Measurements from ENCODE around the gene TRMT44.
"Not testable (repeated sequence)": the region's sequence is repeated elsewhere in the genome, so short reads cannot be mapped to it uniquely, and the experiment has no call there.

Gene TRMT44

GRCh38 chr4:8500966-8501365 is 60.4 kb downstream of the TRMT44 start:
- no peak for DNase-seq

GRCh38 chr4:8501781-8502180 is 61.2 kb downstream of the TRMT44 start:
- no peak for DNase-seq

DNA sequence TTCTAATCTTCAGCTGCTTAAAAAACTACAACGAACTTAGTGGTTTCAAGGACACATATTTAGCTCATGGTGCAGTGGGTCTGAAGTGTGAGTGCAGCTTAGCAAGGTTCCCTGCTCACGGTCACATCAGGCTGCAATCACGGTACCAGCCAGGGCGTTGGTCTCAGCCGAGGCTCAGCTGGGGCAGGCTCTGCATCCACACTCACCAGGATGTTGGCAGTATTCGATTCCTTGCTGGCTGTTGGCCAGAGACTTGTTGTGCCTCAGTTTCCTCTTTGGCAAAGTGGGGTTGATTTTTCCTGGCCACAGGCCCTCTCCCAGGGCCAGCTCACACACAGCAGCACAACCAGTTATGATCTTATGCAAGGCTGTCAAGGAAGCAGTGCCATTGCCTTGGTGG is 61.8 kb downstream of the TRMT44 start:
- no peak for DNase-seq

DNA sequence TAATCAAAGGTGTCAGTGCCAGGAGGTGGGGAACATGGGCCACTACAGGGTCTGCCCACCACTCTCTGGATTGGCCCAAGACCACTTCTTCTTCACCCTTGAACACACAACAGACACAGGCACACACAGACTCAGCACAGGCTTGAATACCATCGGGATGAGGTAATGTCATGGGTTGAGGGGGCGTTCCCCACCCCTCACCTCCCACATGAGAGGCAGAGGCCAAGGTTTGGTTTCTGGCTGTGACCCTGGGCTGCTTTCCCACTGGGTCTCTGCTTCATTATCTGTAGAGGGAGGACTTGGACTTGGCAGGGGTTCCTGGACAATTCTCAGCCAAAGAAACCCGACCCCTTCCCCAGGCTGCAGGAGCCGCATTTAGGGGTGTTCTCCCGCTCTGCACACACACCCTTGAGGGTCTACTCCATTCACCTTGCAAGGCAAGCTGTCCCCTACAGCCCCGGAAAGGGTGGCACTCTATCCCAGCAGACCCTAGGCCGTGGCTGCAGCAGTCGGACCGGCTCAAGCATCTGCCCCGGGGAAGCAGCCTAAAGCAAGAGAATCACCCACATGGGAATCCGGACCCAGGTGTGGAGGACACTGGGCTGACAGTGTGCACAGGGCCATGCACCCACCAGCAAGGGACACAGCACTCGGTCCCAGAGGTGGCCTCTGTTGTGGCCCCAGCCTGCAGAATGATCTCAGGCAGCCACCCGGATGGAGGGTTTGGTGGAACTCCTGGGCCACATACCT is 62.4 kb downstream of the TRMT44 start:
- DNase-seq, result no peak

GRCh38 chr4:8503801-8504200 is 63.2 kb downstream of the TRMT44 start:
- DNase-seq, result no peak

DNA sequence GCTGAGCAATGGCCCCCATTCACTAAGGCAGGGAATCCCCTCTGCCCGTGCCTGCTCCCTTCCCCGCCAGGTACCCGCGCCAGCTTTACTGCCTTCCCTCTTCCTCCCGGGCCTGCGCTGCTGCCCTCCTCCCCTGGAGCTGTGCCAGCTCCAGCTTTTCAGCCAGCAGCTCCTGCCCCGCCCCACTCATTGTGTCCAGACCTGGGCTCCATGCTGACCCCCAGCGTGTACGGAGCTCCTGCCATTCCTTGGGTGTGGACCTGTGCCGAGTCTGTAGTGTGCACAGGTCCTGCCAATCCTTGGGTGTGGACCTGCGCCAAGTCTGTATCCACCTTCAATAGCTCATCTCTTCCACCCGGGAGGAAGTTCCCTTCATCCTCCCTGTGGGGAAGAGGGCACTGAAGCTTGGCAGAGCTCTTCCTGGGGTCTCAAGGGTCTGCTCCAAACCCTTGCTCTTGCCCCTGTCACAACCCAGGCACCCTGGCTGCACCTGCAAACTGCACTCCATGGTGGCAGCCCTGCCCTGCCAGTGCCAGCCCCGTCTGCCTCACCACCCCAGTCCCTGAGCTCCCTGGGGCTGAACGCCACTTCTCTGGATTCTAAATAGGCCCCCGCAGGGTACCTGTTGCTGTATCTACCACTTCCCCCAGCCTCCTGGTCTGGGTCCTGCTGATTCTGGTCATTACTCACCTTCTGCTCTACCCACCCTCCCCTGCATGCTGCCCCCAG is 63.9 kb downstream of the TRMT44 start:
- no peak for DNase-seq

DNA sequence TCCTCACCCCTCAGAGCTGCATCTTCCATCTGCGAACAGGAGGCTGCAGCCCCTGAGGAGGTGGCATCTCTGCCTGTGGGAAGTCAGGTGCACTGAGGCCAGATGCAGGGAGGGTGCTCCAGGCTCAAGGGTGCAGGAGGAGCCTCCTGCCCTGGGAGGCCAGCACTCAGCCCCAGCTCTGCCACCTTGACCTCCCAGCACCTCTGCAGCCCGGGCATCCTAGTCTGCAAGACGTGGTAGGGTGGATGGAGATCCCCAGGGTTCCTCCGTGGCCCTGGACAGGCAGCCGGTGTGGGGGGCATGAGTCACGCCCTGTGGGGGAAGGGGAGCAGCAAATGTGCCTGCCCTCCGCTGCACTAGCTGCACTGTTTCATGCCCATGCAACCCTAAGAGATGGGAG is 64.7 kb downstream of the TRMT44 start:
- no peak for DNase-seq

DNA sequence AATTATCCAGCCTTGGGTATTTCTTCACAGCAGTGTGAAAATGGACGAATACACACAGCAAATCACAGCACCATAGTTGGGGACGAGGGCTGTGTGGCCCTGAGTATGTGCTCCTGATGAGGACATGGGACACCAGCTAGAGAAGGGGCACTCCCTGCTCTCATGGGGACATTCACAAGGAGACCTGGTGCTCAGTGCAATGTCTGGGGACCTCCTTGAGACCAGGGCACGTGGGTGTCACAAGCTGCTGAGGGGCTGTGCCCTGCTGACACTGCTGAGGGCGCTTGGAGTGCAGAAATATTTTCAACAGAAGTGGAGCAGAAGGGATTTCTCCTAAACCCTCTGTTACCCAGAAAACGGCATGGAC is 65.4 kb downstream of the TRMT44 start:
- DNase-seq, result no peak

- no peak for DNase-seq
These were observed 66.0 kb downstream of the TRMT44 start for GRCh38 chr4:8506373-8507195.

- no peak for DNase-seq
These were observed 66.6 kb downstream of the TRMT44 start for GRCh38 chr4:8507196-8507570.

GRCh38 chr4:8507624-8508023 is 67.0 kb downstream of the TRMT44 start:
- no peak for DNase-seq

DNA sequence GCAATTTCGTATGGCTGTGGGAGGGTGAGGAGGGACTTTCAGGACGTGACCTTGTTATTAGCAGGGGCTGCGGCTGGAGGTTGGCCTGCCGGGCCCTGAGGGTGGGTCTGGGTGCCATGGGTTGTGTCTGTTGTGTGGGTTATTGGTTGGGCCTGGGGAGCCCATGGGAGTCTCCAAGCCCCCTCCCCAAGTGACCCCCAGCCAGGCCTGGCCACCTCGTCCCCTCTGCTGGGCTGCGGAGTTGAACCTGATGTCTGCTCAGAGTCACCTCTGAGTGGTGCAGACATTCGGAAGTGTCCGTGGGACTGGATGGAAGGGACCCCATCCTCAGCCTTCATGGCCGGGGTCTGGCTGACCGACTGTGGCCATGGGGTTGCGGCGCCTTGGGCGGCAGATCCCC is 67.7 kb downstream of the TRMT44 start:
- DNase-seq, result no peak

DNA sequence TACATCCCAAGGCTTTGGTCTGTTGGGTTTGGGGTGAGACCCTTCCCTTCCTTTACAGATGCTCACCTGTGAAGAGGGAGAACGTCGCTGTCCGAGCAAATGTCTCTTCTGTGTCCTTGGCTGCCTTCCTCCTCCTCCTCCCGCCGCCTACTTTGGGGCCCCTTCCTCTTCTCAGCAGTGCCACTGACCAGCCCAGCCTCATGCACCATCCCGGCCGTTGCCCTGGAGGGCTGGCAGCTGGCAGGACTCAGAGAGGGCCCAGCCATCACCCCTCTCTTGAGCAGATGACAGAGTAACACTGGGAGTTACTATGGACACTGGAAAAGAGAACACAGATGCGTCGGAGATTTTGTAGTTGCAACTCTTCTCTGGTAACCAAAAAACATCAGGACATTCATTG is 68.2 kb downstream of the TRMT44 start:
- DNase-seq, result no peak

DNA sequence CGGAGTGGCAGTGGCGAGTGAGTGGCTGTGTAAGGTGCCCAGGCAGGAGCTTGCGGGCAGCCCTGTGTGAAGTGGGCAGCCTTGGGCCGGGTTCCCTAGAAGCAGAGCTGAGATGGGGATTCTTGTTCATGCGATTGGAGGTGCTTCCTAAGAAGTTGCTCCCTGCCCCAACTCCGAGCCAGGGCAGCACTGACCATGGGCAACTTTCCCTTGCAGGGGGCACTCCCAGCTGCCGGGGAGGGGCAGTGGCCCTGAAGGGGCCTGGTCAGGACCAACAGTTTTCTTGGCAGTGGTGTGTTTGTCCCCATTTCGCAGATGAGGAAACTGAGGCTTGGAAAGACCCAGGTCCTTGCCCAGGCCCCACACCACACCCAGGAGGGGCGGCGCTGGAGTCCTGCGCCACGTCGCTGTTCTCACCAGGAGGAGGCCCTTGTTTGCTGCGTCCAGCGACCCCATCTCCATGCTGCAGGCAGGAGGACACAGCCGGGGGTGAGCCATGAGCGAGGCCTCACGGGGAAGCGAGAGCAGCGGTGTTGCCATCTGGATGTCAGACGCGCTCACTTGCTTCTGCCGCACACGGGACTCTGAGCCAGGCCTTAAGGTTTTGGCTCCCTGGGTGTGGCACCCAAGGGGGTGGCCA is 68.9 kb downstream of the TRMT44 start:
- DNase-seq, result no peak

DNA sequence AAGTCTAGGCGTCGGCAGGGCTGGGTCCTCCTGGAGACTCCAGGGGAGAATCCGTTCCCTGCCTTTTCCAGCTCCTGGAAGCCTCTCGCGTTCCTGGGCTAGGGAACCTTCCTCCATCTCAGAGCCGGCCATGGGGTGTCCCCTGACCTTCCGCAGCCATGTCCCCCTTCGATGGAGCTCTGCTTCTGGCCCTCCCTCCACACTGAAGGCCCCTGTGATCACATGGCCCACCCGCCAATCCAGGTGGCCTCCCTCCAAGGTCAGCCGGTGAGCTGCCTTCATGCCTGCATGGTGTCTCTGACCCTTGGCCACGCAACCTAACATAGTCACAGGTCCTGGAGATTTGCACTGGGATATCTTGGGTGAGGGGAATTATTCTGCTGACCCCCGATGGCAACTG is 69.6 kb downstream of the TRMT44 start:
- DNase-seq, result no peak

DNA sequence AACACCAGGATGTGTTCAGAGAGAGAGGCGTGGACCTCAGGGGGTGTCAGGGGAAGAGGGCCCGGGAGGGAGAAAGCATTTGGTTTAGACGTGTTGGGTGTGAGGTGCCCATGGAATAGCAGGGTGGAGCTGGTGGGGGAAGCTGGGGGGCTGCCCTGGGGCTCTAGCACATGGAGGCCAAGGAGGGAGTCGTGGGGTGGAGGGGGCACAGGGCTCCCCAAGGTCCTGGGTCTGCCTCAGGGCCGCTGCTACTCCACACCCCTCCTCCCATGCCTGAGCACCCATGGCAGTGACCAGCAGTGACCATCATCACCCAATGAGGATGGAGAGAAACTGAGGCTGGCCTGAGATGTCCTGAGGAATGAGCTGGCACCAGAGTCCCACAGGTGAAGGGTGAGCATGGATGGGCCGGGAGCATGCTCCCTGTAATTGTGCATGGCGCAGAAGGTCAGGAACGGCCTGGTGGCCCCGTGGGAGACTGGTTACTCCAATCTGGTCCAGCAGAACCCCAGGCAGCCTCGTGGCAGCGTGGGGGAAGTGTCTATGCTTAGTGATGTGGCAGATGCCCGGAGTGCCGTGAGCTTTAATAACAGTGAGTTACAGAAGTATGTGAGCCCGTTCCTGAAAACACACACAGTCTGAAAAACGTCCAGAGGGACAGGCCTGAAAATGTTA is 70.2 kb downstream of the TRMT44 start:
- DNase-seq, result no peak

DNA sequence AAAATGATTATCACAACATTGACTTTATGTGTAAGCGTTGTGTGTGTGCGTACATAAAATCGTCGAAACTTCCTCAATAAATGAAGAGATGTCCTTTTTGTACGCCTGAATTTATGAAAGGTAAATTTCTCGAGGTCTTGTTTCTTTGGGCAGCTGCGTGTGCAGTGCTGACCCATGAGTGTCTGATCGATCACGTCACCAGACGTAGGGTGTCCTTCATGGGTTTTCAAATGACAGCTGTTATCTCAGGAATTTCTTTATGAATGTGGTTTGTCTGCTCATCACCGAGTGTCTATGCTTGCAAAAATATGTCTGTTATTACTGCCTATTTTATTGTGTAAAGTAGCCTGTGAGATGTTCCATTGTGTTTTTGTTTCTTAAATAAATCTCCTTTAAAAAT is 71.9 kb downstream of the TRMT44 start:
- no peak for DNase-seq

- not testable (repeated sequence) for DNase-seq
These were observed 72.5 kb downstream of the TRMT44 start for GRCh38 chr4:8513080-8513479.

DNA sequence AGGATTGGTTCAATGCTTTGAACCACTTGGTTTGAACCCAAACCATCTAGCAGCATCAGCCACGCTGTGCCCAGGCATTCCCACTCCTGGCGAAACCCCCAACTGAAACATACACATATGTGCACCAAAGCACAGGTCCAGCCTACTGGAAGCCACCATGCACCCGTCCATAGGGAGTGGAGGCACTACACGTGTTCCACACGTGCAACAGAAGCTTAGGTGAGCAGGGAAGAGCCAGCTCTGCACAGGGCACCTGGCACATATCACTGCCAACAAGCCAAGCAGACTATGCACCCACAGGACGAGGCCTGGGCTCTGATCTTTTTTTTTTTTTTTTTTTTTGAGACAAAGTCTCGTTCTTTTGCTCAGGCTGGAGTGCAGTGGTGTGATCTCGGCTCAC is 73.4 kb downstream of the TRMT44 start:
- no peak for DNase-seq

DNA sequence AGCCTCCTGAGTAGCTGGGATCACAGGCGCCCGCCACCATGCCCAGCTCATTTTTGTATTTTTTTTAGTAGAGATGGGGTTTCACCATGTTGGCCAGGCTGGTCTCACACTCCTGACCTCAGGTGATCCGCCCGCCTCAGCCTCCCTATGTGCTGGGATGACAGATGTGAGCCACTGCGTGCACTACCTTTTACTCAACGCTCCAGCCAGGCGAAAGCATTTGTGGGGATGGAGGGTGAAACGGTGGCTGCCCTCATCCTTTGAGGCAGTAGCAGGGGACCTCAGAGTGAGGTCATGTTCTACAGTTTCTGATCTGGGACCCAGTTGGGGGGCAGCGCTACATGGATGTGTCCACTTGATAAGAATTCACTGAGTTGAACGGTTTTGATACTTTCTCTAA is 73.8 kb downstream of the TRMT44 start:
- DNase-seq, result no peak

DNA sequence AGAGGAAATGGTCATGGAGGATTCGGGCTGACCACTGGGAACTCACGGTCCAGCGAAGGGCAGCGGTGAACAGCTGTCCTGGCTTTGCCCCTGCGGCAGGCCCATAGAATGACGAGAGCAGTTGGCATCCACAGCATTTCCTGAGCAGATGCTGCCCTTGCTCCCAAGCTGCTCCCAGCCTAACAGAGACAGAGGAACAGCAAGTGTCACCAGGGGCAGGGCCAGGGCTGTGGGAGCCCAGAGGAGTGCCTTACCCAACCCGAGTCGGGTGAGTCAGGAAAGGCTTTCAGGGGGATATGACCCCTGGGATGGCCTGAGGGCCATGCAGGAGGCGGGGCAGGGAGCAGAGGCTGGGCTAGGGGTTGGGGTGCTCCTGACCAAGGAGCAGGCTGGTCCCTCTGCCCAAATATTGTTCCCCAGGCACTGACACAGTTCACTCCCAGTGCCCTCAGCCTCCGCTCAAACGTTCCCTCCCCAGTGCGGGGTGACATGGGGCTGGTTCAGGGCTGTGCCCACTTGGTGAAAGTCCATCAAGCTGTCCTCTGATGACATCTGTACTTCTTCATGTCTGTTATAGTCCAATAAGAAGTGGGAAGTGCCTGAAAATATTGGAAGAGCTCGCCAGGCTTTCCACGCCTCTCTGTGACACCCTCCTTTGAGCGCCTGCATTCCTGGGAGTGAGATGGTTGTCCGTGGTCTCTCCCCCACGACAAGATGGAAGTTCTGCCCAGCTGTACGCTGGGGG is 74.9 kb downstream of the TRMT44 start:
- DNase-seq, result no peak

DNA sequence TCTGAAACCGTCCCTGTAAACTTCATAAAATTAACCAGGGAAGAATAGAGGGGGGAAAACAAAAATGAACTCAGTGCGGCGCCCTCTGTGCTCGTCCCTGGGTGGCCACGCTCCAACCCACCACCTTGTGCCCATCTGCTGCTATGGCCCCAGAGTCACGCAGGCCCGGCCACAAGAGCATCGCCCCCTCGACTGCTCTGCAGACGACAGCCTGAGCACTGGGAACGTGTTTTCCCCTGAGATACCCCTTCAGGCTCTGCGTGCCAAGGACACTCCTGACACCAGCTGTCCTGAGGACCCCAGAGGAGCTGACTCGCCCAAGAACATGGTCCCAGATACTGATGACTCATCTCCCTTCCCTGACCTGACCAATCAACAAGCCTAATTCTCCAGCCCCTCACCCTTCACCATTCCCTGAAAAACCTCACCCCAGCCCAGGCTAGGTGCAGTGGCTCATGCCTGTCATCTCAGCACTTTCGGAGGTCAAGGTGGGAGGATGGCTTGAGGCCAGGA is 75.5 kb downstream of the TRMT44 start:
- no peak for DNase-seq

All from CD4-positive, alpha-beta T cell treated with Interleukin-4 for 1 hour (primary cell).